ENCODE data around the gene RAB11A. TPM values are rescaled to one million over a fixed set of nuclear protein-coding genes. Genes with fewer than 3 reads are reported as not detected.

RAB11A gene
- total RNA-seq, 2 experiments from 2014 or later, result 98.5 to 102 TPM

GRCh38 chr15:65887565-65887964 lies 18.3 kb downstream of the RAB11A start:
- ChIA-PET POLR2A (interaction anchor here (1.0 to 1.3 kb wide), 2 partner anchors 17 to 96 kb away, joined by 4 to 8 read pairs; partner anchors contain the start of genes DENND4A and RAB11A), CTCF (interaction anchor here (0.6 kb wide), 1 partner anchor 1136 kb away, joined by 3 read pairs; no protein-coding TSS in a partner anchor)
- Mint-ChIP-seq H3K36me3 (ENCODE audit: low read depth) (peaks cover 85% of the 10 kb centered on the region), H3K27me3 (no peaks in the 10 kb centered on the region), H3K4me3 (peak overlapping the region; percentile 59), H3K9me3 (no peaks in the 10 kb centered on the region), H3K4me1 (ENCODE audit: low read depth) (peaks cover 75% of the 10 kb centered on the region), H3K27ac (peak overlapping the region; percentile 89)
- peaks cover 44% of the 10 kb centered on the region for H3K36me3 ChIP-seq (ENCODE audit: insufficient read depth, low read length)
- ATAC-seq (ENCODE audit: poor library complexity), result peak; percentile 96
- no peak for TF ChIP-seq CTCF (IDR thresholded peaks at IDR 0.05)
- peak overlapping the region in 1 of 2 donors; percentile 42 for H3K27ac ChIP-seq (ENCODE audit: low read depth in 1 of 2, low read length in 2 of 2)
- H3K4me3 ChIP-seq (ENCODE audit: low read length), result no peak overlapping the region
- intact Hi-C loops (cut with DNase I, micrococcal nuclease), result loop anchor here (2.0 to 10.0 kb wide), 2 partner anchors 19 to 407 kb away; partner anchors contain the start of genes DIS3L (in 2 of the 2) and RAB11A (in 1 of the 2)
- H3K27me3 ChIP-seq (ENCODE audit: control insufficient read depth in 1 of 2, insufficient read depth in 2 of 2, low read length in 2 of 2), result no peaks in the 10 kb centered on the region
- peaks cover 11% of the 10 kb centered on the region for H3K4me1 ChIP-seq (ENCODE audit: insufficient read depth, low read length)
- no peaks in the 10 kb centered on the region for H3K9me3 ChIP-seq (ENCODE audit: control insufficient read depth in 1 of 2, insufficient read depth in 1 of 2, low read length in 2 of 2)
- DNase-seq, result peak in 10 of 14 experiments; percentile 6 to 81 (median 34)

GRCh38 chr15:65888981-65889380 lies 19.7 kb downstream of the RAB11A start:
- TF ChIP-seq CTCF (IDR thresholded peaks at IDR 0.05), result no peak
- ChIA-PET CTCF (interaction anchor here (1.3 kb wide), 1 partner anchor 20 kb away, joined by 3 read pairs; the partner anchor contains the start of gene RAB11A), POLR2A (no interaction called here)
- Histone ChIP-seq H3K4me1 (ENCODE audit: insufficient read depth, low read length) (peaks cover 11% of the 10 kb centered on the region), H3K27ac (ENCODE audit: low read depth in 1 of 2, low read length in 2 of 2) (peak overlapping the region in 1 of 2 donors; percentile 33), H3K27me3 (ENCODE audit: control insufficient read depth in 1 of 2, insufficient read depth in 2 of 2, low read length in 2 of 2) (no peaks in the 10 kb centered on the region), H3K36me3 (ENCODE audit: insufficient read depth, low read length) (peaks cover 41% of the 10 kb centered on the region), H3K4me3 (ENCODE audit: low read length) (no peak overlapping the region), H3K9me3 (ENCODE audit: control insufficient read depth in 1 of 2, insufficient read depth in 1 of 2, low read length in 2 of 2) (no peaks in the 10 kb centered on the region)
- Mint-ChIP-seq H3K9me3 (no peaks in the 10 kb centered on the region), H3K36me3 (ENCODE audit: low read depth) (peaks cover 80% of the 10 kb centered on the region), H3K27me3 (no peaks in the 10 kb centered on the region), H3K27ac (peak overlapping the region; percentile 89), H3K4me3 (no peak overlapping the region), H3K4me1 (ENCODE audit: low read depth) (peaks cover 61% of the 10 kb centered on the region)
- DNase-seq (peak in 3 of 14 experiments; percentile 19 to 28 (median 21)), ATAC-seq (ENCODE audit: poor library complexity) (no peak)
- intact Hi-C loops (cut with DNase I, micrococcal nuclease), result loop anchor here (10.0 kb wide), 1 partner anchor 406 kb away; the partner anchor contains the start of gene DIS3L (in 2 of the 2)

GRCh38 chr15:65893060-65893459 lies 23.8 kb downstream of the RAB11A start:
- Mint-ChIP-seq H3K9me3 (no peaks in the 10 kb centered on the region), H3K4me1 (ENCODE audit: low read depth) (peaks cover 25% of the 10 kb centered on the region), H3K4me3 (no peak overlapping the region), H3K27ac (no peak overlapping the region), H3K27me3 (no peaks in the 10 kb centered on the region), H3K36me3 (ENCODE audit: low read depth) (peaks cover 73% of the 10 kb centered on the region)
- intact Hi-C loops (cut with DNase I, micrococcal nuclease), result no loop called here
- DNase-seq, result no peak
- CTCF ChIA-PET, result no interaction called here
- Histone ChIP-seq H3K4me1 (ENCODE audit: insufficient read depth, low read length) (peaks cover 3% of the 10 kb centered on the region), H3K9me3 (ENCODE audit: control insufficient read depth in 1 of 2, insufficient read depth in 1 of 2, low read length in 2 of 2) (no peaks in the 10 kb centered on the region), H3K36me3 (ENCODE audit: insufficient read depth, low read length) (peaks cover 43% of the 10 kb centered on the region), H3K27me3 (ENCODE audit: control insufficient read depth in 1 of 2, insufficient read depth in 2 of 2, low read length in 2 of 2) (no peaks in the 10 kb centered on the region), H3K27ac (ENCODE audit: low read depth in 1 of 2, low read length in 2 of 2) (no peak overlapping the region), H3K4me3 (ENCODE audit: low read length) (no peak overlapping the region)
- no peak for TF ChIP-seq CTCF (IDR thresholded peaks at IDR 0.05)
- POLR2A ChIA-PET, result interaction anchor here (1.1 kb wide), 1 partner anchor 23 kb away, joined by 3 read pairs; the partner anchor contains the start of gene RAB11A
- no peak for ATAC-seq (ENCODE audit: poor library complexity)

Data from CD4-positive, alpha-beta T cell (primary cell).